WERI-Rb-1 (cell line): ENCODE results near the gene ABCA4.

Experiments used
- DNase-seq: peaks from one replicate; pipeline ENCODE4 v3.0.0-alpha.2; 2020
- H3K27ac ChIP-seq: fragments of 250-450 bp; sonication (Bioruptor Pico); 2 replicates; pipeline ENCODE4 v1.5.1; 2020; ENCODE audit warnings: mild to moderate bottlenecking, moderate library complexity
- H3K27me3 ChIP-seq: fragments of 250-450 bp; sonication (Bioruptor Pico); 2 replicates; pipeline ENCODE4 v1.5.1; 2021; ENCODE audit warnings: mild to moderate bottlenecking, low read depth, moderate library complexity; ENCODE audit not compliant: insufficient read depth, severe bottlenecking
- H3K36me3 ChIP-seq: fragments of 250-450 bp; sonication (Bioruptor Pico); 2 replicates; pipeline ENCODE4 v1.5.1; 2020; ENCODE audit warnings: mild to moderate bottlenecking, moderate library complexity
- H3K4me3 ChIP-seq: 2 replicates; pipeline ENCODE4 v1.5.1; 2011; ENCODE audit warnings: low read depth, mild to moderate bottlenecking, control low read depth, low read length
- H3K9me3 ChIP-seq: fragments of 250-450 bp; sonication (Bioruptor Pico); 2 replicates; pipeline ENCODE4 v1.5.1; 2021; ENCODE audit warnings: mild to moderate bottlenecking, moderate library complexity; ENCODE audit not compliant: severe bottlenecking
- CTCF ChIP-seq: IDR thresholded peaks from 2 replicates; pipeline ENCODE4 v1.5.1; 2011; ENCODE audit warnings: low read depth, mild to moderate bottlenecking, control low read depth, inconsistent platforms, low read length

Gene ABCA4

GRCh38 chr1:94011709-94012595 lies 109.0 kb downstream of the ABCA4 start:
- H3K27me3 ChIP-seq = no peaks in the 10 kb centered on the region
- peak overlapping the region; percentile 82 for H3K27ac ChIP-seq
- TF ChIP-seq CTCF = no peak
- DNase-seq = peak; percentile 19
- H3K4me3 ChIP-seq = no peak overlapping the region
- H3K36me3 ChIP-seq = peaks cover 3% of the 10 kb centered on the region
- no peaks in the 10 kb centered on the region for H3K9me3 ChIP-seq

GRCh38 chr1:94011129-94011528 lies 109.8 kb downstream of the ABCA4 start:
- TF ChIP-seq CTCF = no peak
- H3K4me3 ChIP-seq = no peak overlapping the region
- DNase-seq = peak; percentile 16

GRCh38 chr1:94009304-94009703 lies 111.6 kb downstream of the ABCA4 start:
- Histone ChIP-seq H3K4me3 (no peak overlapping the region), H3K27me3 (no peaks in the 10 kb centered on the region), H3K27ac (no peak overlapping the region), H3K9me3 (no peaks in the 10 kb centered on the region), H3K36me3 (peaks cover 3% of the 10 kb centered on the region)
- no peak for DNase-seq
- TF ChIP-seq CTCF = no peak

More at GRCh38 chr1:94011129-94011528, 109.8 kb downstream of the ABCA4 start:
- no peaks in the 10 kb centered on the region for H3K9me3 ChIP-seq
- no peaks in the 10 kb centered on the region for H3K27me3 ChIP-seq
- H3K36me3 ChIP-seq = peaks cover 3% of the 10 kb centered on the region
- peak overlapping the region; percentile 82; the same call in 1 of the 2 replicates for H3K27ac ChIP-seq

GRCh38 chr1:94006604-94007003 lies 114.3 kb downstream of the ABCA4 start:
- Histone ChIP-seq H3K36me3 (peaks cover 3% of the 10 kb centered on the region; the same call in 1 of the 2 replicates), H3K4me3 (no peak overlapping the region), H3K27me3 (no peaks in the 10 kb centered on the region), H3K27ac (no peak overlapping the region), H3K9me3 (no peaks in the 10 kb centered on the region)
- no peak for DNase-seq
- TF ChIP-seq CTCF = no peak

GRCh38 chr1:94004924-94005323 lies 116.0 kb downstream of the ABCA4 start:
- peaks cover 3% of the 10 kb centered on the region; the same call in 1 of the 2 replicates for H3K36me3 ChIP-seq
- no peak for TF ChIP-seq CTCF
- no peak overlapping the region for H3K4me3 ChIP-seq
- DNase-seq = no peak
- H3K27me3 ChIP-seq = no peaks in the 10 kb centered on the region
- H3K9me3 ChIP-seq = no peaks in the 10 kb centered on the region
- H3K27ac ChIP-seq = no peak overlapping the region
